K562 (cell line): ENCODE results near the gene NAPA. TPM values are rescaled to one million over a fixed set of nuclear protein-coding genes. Genes with fewer than 3 reads are reported as not detected.

Experiments used
- BCL6 ChIP-seq: fragments of 250-450 bp; sonication (Bioruptor Pico); IDR thresholded peaks from 2 replicates; pipeline ENCODE4 v1.4.0; 2020
- CBX5 ChIP-seq: IDR thresholded peaks from 2 replicates; pipeline ENCODE4 v1.6.1; 2014; ENCODE audit warnings: low read depth, borderline replicate concordance
- FOXA3 ChIP-seq, 2 experiments: fragments of 450-650 bp in 1 of 2; sonication (generic) in 1 of 2; formaldehyde crosslinking; IDR thresholded peaks in 1 of 2; conservative IDR thresholded peaks in 1 of 2; 2 replicates each; pipeline versions ENCODE4 v1.4.0 to v1.8.0; 2020 to 2022; ENCODE audit warnings: mild to moderate bottlenecking in 2 of 2, missing genetic modification reagents in 1 of 2
- IRF1 ChIP-seq: sonication (generic); formaldehyde crosslinking; IDR thresholded peaks from 2 replicates; pipeline ENCODE4 v1.8.0; 2022; ENCODE audit warnings: missing genetic modification reagents, mild to moderate bottlenecking, borderline replicate concordance
- JUN ChIP-seq, 2 experiments: sonication (generic) in 1 of 2; formaldehyde crosslinking in 1 of 2; IDR thresholded peaks; 2 replicates each; pipeline versions ENCODE4 v1.6.1 to v1.8.0; 2012 to 2022; ENCODE audit warnings: borderline replicate concordance in 2 of 2, mild to moderate bottlenecking in 2 of 2, improper control_type of control experiment in 1 of 2, low read depth in 1 of 2, low read length in 1 of 2, missing genetic modification reagents in 1 of 2
- L3MBTL2 ChIP-seq: fragments of 450-650 bp; IDR thresholded peaks from 2 replicates; pipeline ENCODE4 v1.6.1; 2016; ENCODE audit warnings: mild to moderate bottlenecking, moderate library complexity
- NR0B1 ChIP-seq: fragments of 450-650 bp; IDR thresholded peaks from one replicate; pipeline ENCODE4 v1.6.1; 2018; ENCODE audit warnings: mild to moderate bottlenecking, moderate library complexity; ENCODE audit not compliant: partially characterized antibody
- SIN3A ChIP-seq, 2 experiments: fragments of 150-350 bp in 1 of 2; IDR thresholded peaks; 2 replicates each; pipeline ENCODE4 v1.6.1; 2011 to 2016; ENCODE audit warnings: borderline replicate concordance in 2 of 2, low read depth in 2 of 2, low read length in 2 of 2, mild to moderate bottlenecking in 2 of 2, moderate library complexity in 2 of 2; ENCODE audit not compliant: control insufficient read depth in 1 of 2
- USF1 ChIP-seq: sonication (generic); formaldehyde crosslinking; IDR thresholded peaks from 2 replicates; pipeline ENCODE4 v1.9.0; 2022; ENCODE audit warnings: mild to moderate bottlenecking, missing genetic modification reagents
- USF2 ChIP-seq: sonication (generic); formaldehyde crosslinking; IDR thresholded peaks from 2 replicates; pipeline ENCODE4 v1.5.0; 2020; ENCODE audit warnings: missing genetic modification reagents
- ZNF133 ChIP-seq: fragments of 250-450 bp; sonication (Bioruptor Pico); IDR thresholded peaks from 2 replicates; pipeline ENCODE4 v1.4.0; 2020; ENCODE audit warnings: mild to moderate bottlenecking
- ZNF395 ChIP-seq: fragments of 200-800 bp; sonication (Bioruptor generic); IDR thresholded peaks from 2 replicates; pipeline ENCODE4 v1.6.1; 2017; ENCODE audit warnings: missing genetic modification characterization, missing compliant biosample characterization
- polyA plus RNA-seq, 8 experiments: library from polyadenylated mRNA; depleted of rRNA in 4 of 8; stranded (reverse) in 5 of 8; unstranded in 3 of 8; fragments of >200 nt; fragmentation: Nextera tagmentation in 2 of 8; fragmentation: Illumina TruSeq in 1 of 8; extraction: Ambion mirVana in 2 of 8; extraction: Trizol in 1 of 8; gene quantifications; 2 replicates each; pipeline versions ENCODE4 v1.2.1 to v1.2.3, GENCODE V29; 2011 to 2014; ENCODE audit warnings: inconsistent platforms in 1 of 8, missing spikeins in 1 of 8
- total RNA-seq, 7 experiments: library from RNA; depleted of rRNA in 6 of 7; stranded (reverse); fragments of >200 nt in 6 of 7; fragmentation: Illumina TruSeq in 2 of 7; extraction: Trizol in 2 of 7; gene quantifications; 2 replicates each; pipeline versions ENCODE4 v1.2.1 to v1.2.3, GENCODE V29; 2011 to 2021; ENCODE audit warnings: low replicate concordance in 1 of 7
- TF ChIP-seq, protein P1 (sequence below), 2 experiments: fragments of 450-650 bp; conservative IDR thresholded peaks; 2 replicates each; pipeline ENCODE4 v1.6.1; 2017; ENCODE audit warnings: mild to moderate bottlenecking in 2 of 2, moderate library complexity in 2 of 2
- TF ChIP-seq, protein P2 (sequence below), 2 experiments: IDR thresholded peaks; 2 replicates each; pipeline ENCODE4 v1.6.1; 2011; ENCODE audit warnings: borderline replicate concordance in 1 of 2, control low read depth in 1 of 2, low read depth in 1 of 2, low read length in 1 of 2, mild to moderate bottlenecking in 1 of 2, mixed read lengths in 1 of 2, moderate library complexity in 1 of 2; ENCODE audit not compliant: insufficient read depth in 1 of 2, insufficient read length in 1 of 2, poor library complexity in 1 of 2, severe bottlenecking in 1 of 2; ENCODE audit errors: extremely low read depth in 1 of 2

NAPA gene
- total and polyA plus RNA-seq, 9 of the 15 experiments (the other 6 are each of a cell fraction or from before 2014, with no cell fraction given): 5.4 to 98.6 (median 77.5) TPM

- TF ChIP-seq ZNF395 (CRISPR knock-in tag) (0 out of 2 replicates have a peak, but pooled peaks have one; percentile 36), IRF1 (CRISPR knock-in tag) (no peak), BCL6 (CRISPR knock-in tag) (no peak), USF1 (peak; percentile 61), CBX5 (no peak), USF2 (peak; percentile 59), L3MBTL2 (peak; percentile 82), JUN (IDR thresholded peaks at IDR 0.05; ENCODE audit: borderline replicate concordance, low read depth, low read length) (no peak), JUN (CRISPR knock-in tag; IDR thresholded peaks at IDR 0.05; ENCODE audit: borderline replicate concordance) (no peak), NR0B1 (no peak), ZNF133 (CRISPR knock-in tag) (no peak), SIN3A (IDR thresholded peaks at IDR 0.05; ENCODE audit: borderline replicate concordance in 2 of 2, control insufficient read depth in 1 of 2, low read depth in 2 of 2, low read length in 2 of 2) (peak; percentile 57 to 91; a peak in 2 of 4 replicates), FOXA3 (CRISPR knock-in tag; conservative IDR thresholded peaks at IDR 0.05 in 1 of 2, IDR thresholded peaks at IDR 0.05 in 1 of 2) (no peak)
- TF ChIP-seq, protein P1, sequence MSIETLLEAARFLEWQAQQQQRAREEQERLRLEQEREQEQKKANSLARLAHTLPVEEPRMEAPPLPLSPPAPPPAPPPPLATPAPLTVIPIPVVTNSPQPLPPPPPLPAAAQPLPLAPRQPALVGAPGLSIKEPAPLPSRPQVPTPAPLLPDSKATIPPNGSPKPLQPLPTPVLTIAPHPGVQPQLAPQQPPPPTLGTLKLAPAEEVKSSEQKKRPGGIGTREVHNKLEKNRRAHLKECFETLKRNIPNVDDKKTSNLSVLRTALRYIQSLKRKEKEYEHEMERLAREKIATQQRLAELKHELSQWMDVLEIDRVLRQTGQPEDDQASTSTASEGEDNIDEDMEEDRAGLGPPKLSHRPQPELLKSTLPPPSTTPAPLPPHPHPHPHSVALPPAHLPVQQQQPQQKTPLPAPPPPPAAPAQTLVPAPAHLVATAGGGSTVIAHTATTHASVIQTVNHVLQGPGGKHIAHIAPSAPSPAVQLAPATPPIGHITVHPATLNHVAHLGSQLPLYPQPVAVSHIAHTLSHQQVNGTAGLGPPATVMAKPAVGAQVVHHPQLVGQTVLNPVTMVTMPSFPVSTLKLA (conservative IDR thresholded peaks at IDR 0.05): peak; percentile 79 to 90
- TF ChIP-seq, protein P2, sequence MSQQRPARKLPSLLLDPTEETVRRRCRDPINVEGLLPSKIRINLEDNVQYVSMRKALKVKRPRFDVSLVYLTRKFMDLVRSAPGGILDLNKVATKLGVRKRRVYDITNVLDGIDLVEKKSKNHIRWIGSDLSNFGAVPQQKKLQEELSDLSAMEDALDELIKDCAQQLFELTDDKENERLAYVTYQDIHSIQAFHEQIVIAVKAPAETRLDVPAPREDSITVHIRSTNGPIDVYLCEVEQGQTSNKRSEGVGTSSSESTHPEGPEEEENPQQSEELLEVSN (IDR thresholded peaks at IDR 0.05; ENCODE audit: borderline replicate concordance in 1 of 2, extremely low read depth in 1 of 2, insufficient read depth in 1 of 2, insufficient read length in 1 of 2, low read depth in 1 of 2, low read length in 1 of 2, poor library complexity in 1 of 2, severe bottlenecking in 1 of 2): peak; percentile 75 to 87
These were observed 35.0 kb downstream of the NAPA start (continued) for GRCh38 chr19:47479701-47480503.
